Testis (tissue), 3 donors: ENCODE measurements around the gene ADAMTS19. TPM values are rescaled to one million over a fixed set of nuclear protein-coding genes. Genes with fewer than 3 reads are reported as not detected.

Source experiments
- DNase-seq: peaks from one replicate; pipeline ENCODE4 v3.0.0-alpha.2; 2019
- H3K27ac ChIP-seq, 2 donors: fragments of 200-600 bp; sonication (generic); one replicate each; pipeline ENCODE4 v1.5.1; 2019
- H3K27me3 ChIP-seq: fragments of 200-600 bp; sonication (generic); one replicate; pipeline ENCODE4 v1.5.1; 2019
- H3K36me3 ChIP-seq: fragments of 200-600 bp; sonication (generic); one replicate; pipeline ENCODE4 v1.5.1; 2017; ENCODE audit warnings: low read depth; ENCODE audit errors: missing control alignments
- H3K4me1 ChIP-seq: fragments of 200-600 bp; sonication (generic); one replicate; pipeline ENCODE4 v1.5.1; 2019
- H3K4me3 ChIP-seq, 2 donors: fragments of 200-600 bp; sonication (generic); one replicate each; pipeline ENCODE4 v1.5.1; 2017 to 2019
- H3K9me3 ChIP-seq: fragments of 200-600 bp; sonication (generic); one replicate; pipeline ENCODE4 v1.5.1; 2017
- CTCF ChIP-seq, 3 experiments: fragments of 450-650 bp in 2 of 3; fragments of 200-600 bp in 1 of 3; sonication (generic) in 1 of 3; IDR thresholded peaks; one replicate each; pipeline ENCODE4 v1.5.1; 2016 to 2019; ENCODE audit warnings: antibody characterized with exemption in 3 of 3, mild to moderate bottlenecking in 2 of 3, moderate library complexity in 1 of 3
- POLR2A ChIP-seq: fragments of 450-650 bp; IDR thresholded peaks from one replicate; pipeline ENCODE4 v1.6.1; 2017; ENCODE audit warnings: antibody characterized with exemption, mild to moderate bottlenecking, moderate library complexity
- WGBS, 2 donors: methylation state at CpG; one replicate each; pipeline ENCODE4 v1.1.5; 2018; 5-methylcytosine and 5-hydroxymethylcytosine counted together
- intact Hi-C: fragments of 100-400 bp; cut with DNase I; formaldehyde crosslinking; loops from one replicate; pipeline ENCODE4 v1.15.1; 2023; ENCODE audit warnings: low total_unique reads
- polyA plus RNA-seq: library from polyadenylated mRNA; stranded (reverse); fragments of 350-450 nt; fragmentation: Illumina TruSeq; extraction: RNeasy Lipid Tissue Mini Kit (QIAGEN cat#74804); gene quantifications from one replicate; pipeline ENCODE4 v1.2.3, GENCODE V29; 2014; ENCODE audit warnings: low read depth, low replicate concordance; ENCODE audit not compliant: insufficient read depth
- total RNA-seq, 2 donors: library from RNA; depleted of rRNA; stranded (reverse); fragments of >200 nt; gene quantifications; one replicate each; pipeline ENCODE4 v1.2.3, GENCODE V29; 2016

Gene ADAMTS19
- total and polyA plus RNA-seq, 3 donors from 2014 or later = 0.90 to 4.6 (median 2.6) TPM

DNA sequence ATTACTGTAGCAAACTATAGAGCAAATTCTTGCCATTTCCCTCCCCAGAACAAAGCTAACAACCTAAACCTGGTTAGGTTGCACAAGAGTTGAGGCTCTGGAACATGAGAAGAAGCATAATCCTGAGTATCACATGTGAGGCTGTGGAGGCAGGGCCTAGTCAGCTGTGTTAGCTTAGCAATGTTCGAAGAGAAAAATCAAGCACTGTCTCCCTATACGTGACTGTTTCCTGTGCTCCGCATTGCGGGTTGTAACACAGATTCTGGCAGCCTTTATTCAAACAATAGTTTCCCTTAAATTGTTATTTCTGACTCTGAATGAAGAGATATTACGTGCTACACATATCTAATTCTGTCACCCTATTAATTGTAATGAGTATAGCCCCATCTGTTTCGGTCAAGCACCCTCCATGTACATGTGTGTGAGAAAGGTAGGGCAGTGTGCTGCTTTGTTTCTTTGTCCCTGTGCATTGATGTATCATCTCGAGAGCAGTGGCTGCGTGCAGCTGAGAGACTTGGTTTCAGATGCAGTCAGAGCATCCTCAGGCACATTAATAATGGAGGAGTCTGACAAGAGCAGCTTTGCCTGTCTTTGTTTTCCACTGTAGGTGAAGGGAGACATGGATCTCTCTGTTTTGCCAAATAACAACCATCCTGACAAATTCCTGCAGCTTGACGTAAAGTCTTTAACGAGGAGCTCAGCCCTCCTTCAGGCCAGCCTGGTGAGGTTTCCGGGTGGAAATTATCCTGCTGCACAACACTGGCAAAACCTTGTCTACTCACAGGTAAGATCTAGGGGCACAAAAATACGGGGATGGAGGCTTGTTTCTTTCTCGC, 287.7 kb downstream of the ADAMTS19 start, which contains the start of gene MINAR2:
TSS of gene MINAR2 (plus strand) at position 523 of the 836 bp plus-strand sequence. CDS start at position 620, 97 bp downstream.
- Histone ChIP-seq H3K4me3 (no peak within 1 kb of the TSS), H3K9me3 (no peaks in the 10 kb centered on the region), H3K27me3 (no peaks in the 10 kb centered on the region), H3K36me3 (no peaks in the 10 kb centered on the region), H3K27ac (no peak within 1 kb of the TSS), H3K4me1 (no peaks in the 10 kb centered on the region)
- no peak for TF ChIP-seq CTCF (IDR thresholded peaks at IDR 0.05)
- no peak for TF ChIP-seq POLR2A
- intact Hi-C loops = no loop called here
- no peak for DNase-seq
- 81 to 82% methylated on average over 13 of the region's 13 CpGs for WGBS, 2 donors

GRCh38 chr5:129748913-129749880, 289.1 kb downstream of the ADAMTS19 start:
- H3K4me1 ChIP-seq = no peaks in the 10 kb centered on the region
- no peaks in the 10 kb centered on the region for H3K9me3 ChIP-seq
- intact Hi-C loops = no loop called here
- no peak overlapping the region for H3K4me3 ChIP-seq
- WGBS, 2 donors = 86 to 89% methylated on average over 1 of the region's 1 CpG
- TF ChIP-seq POLR2A (no peak), CTCF (IDR thresholded peaks at IDR 0.05) (no peak)
- H3K27me3 ChIP-seq = no peaks in the 10 kb centered on the region
- H3K27ac ChIP-seq = no peak overlapping the region
- H3K36me3 ChIP-seq = no peaks in the 10 kb centered on the region
- no peak for DNase-seq

DNA sequence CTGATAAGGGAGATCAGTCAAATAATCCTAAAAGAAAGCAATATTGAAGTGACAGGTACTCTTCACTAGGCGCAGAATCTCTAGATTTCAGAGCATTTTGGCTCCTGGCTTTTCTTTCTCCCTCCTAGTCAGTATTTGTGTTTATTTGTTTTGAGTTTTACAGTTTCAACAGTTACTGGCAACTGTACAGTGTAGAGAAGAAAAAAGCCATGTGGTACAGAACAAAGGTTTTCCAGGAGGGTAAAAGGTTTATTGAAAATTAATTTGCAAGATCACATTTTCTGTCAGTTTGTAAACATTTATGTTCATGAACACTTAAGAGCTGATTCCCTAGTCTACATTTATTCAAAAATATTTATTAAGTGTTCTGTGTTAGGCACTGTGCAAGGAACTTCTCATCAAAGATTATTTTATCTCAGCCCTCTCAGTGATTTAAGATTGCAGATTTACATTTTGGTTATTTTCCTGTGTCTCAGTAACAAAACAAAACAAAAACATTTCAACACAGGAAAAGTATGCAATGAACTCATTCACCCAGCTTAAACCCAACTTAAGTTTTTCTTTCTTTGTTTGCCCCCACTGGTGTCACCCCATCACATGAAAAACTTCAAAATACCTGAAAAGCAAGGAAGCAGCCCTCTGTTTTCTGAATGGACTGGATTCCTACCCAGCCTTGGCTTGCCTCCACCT, 300.7 kb downstream of the ADAMTS19 start:
- Histone ChIP-seq H3K9me3 (no peaks in the 10 kb centered on the region), H3K27me3 (no peaks in the 10 kb centered on the region), H3K4me1 (no peaks in the 10 kb centered on the region), H3K4me3 (no peak overlapping the region), H3K36me3 (no peaks in the 10 kb centered on the region), H3K27ac (no peak overlapping the region)
- WGBS, 2 donors = 83 to 93% methylated on average over 1 of the region's 1 CpG
- no peak for DNase-seq
- intact Hi-C loops = loop anchor here (10.0 kb wide), 1 partner anchor 856 kb away; no protein-coding TSS in a partner anchor
- TF ChIP-seq POLR2A (no peak), CTCF (IDR thresholded peaks at IDR 0.05) (no peak)

DNA sequence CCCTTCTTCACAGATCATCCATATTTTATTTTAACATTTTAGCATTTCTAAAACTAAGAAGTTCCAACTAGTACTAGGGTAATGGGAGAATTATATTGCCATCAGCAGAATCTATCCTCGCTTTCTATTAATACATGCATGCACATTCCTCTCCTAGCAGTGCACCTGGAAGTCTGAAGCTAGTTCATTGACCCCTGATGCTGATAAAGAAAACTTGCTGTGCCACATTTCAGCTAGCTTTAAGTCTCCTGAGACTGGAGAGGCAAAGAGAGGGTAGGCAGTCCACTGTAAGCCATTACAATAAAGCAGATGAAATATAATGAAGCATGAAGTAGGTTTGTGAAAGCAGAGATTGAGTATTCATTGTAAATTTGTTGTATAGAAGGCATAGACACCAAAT, 303.6 kb downstream of the ADAMTS19 start:
- DNase-seq = no peak
- Histone ChIP-seq H3K9me3 (no peaks in the 10 kb centered on the region), H3K4me3 (no peak overlapping the region), H3K27me3 (no peaks in the 10 kb centered on the region), H3K36me3 (no peaks in the 10 kb centered on the region), H3K4me1 (no peaks in the 10 kb centered on the region), H3K27ac (no peak overlapping the region)
- intact Hi-C loops = loop anchor here (10.0 kb wide), 1 partner anchor 859 kb away; no protein-coding TSS in a partner anchor
- TF ChIP-seq POLR2A (no peak), CTCF (IDR thresholded peaks at IDR 0.05) (no peak)
- 91 to 96% methylated on average over 1 of the region's 1 CpG for WGBS, 2 donors
